Endothelial cell of umbilical vein (primary cell): Measurements from ENCODE around the gene VSIR.

Source experiments
- CTCF ChIP-seq, 2 donors: IDR thresholded peaks; 1 replicate in 1 of 2; 2 replicates in 1 of 2; pipeline ENCODE4 v1.5.1; 2011; ENCODE audit warnings: low read length in 2 of 2, mild to moderate bottlenecking in 2 of 2, moderate library complexity in 2 of 2, control low read depth in 1 of 2, inconsistent platforms in 1 of 2, low read depth in 1 of 2; ENCODE audit not compliant: insufficient read depth in 1 of 2; ENCODE audit errors: extremely low read depth in 1 of 2
- EZH2 ChIP-seq: IDR thresholded peaks from 2 replicates; pipeline ENCODE4 v1.6.1; 2012; ENCODE audit warnings: borderline replicate concordance, low read depth, mild to moderate bottlenecking, moderate library complexity, low read length, inconsistent platforms; ENCODE audit not compliant: severe bottlenecking
- JUN ChIP-seq: IDR thresholded peaks from 2 replicates; pipeline ENCODE4 v1.6.1; 2011; ENCODE audit warnings: borderline replicate concordance, low read depth; ENCODE audit not compliant: insufficient read length, insufficient read depth
- MAX ChIP-seq: IDR thresholded peaks from 2 replicates; pipeline ENCODE4 v1.6.1; 2011; ENCODE audit not compliant: insufficient read depth, insufficient read length
- POLR2A ChIP-seq: IDR thresholded peaks from 2 replicates; pipeline ENCODE4 v1.6.1; 2012; ENCODE audit warnings: low read depth, mild to moderate bottlenecking, control low read depth, low read length
- POLR2AphosphoS5 ChIP-seq: IDR thresholded peaks from 2 replicates; pipeline ENCODE4 v1.6.1; 2012; ENCODE audit warnings: low read depth, mild to moderate bottlenecking, control low read depth, low read length, moderate library complexity; ENCODE audit not compliant: insufficient read depth

GRCh38 chr10:71716426-71716825 is 56.9 kb downstream of the VSIR start:
- TF ChIP-seq CTCF (IDR thresholded peaks at IDR 0.05; ENCODE audit: extremely low read depth in 1 of 2, insufficient read depth in 1 of 2, low read depth in 1 of 2, low read length in 2 of 2) (no peak), POLR2AphosphoS5 (no peak), MAX (no peak), EZH2 (no peak), POLR2A (no peak), JUN (no peak)
